Measurements from ENCODE around the gene SCUBE1. TPM values are rescaled to one million over a fixed set of nuclear protein-coding genes. Genes with fewer than 3 reads are reported as not detected.

SCUBE1 gene
- total and polyA plus RNA-seq, 2 experiments from 2014 or later = 0.81 to 3.2 TPM

- H3K4me1 ChIP-seq (ENCODE audit: insufficient read depth) = no peaks in the 10 kb centered on the region
- H3K27ac Mint-ChIP-seq = no peak overlapping the region
- peaks cover 26% of the 10 kb centered on the region for H3K27me3 ChIP-seq (ENCODE audit: insufficient read depth)
- no peaks in the 10 kb centered on the region for H3K36me3 Mint-ChIP-seq (ENCODE audit: low read depth)
- H3K27me3 Mint-ChIP-seq (ENCODE audit: insufficient read depth, low read depth, poor library complexity) = peaks cover 30% of the 10 kb centered on the region
- H3K36me3 ChIP-seq (ENCODE audit: insufficient read depth) = no peaks in the 10 kb centered on the region
- DNase-seq (ENCODE audit: low spot score) = no peak
- H2AFZ ChIP-seq = no peak overlapping the region
- H3K9me3 Mint-ChIP-seq = peaks cover 4% of the 10 kb centered on the region; the same call in 1 of the 3 replicates
- peaks cover 5% of the 10 kb centered on the region; the same call in 1 of the 3 replicates for H3K4me1 Mint-ChIP-seq
- no peak for TF ChIP-seq CTCF (conservative IDR thresholded peaks at IDR 0.05; ENCODE audit: low read depth in 2 of 2)
- no peak for TF ChIP-seq REST (IDR thresholded peaks at IDR 0.05; ENCODE audit: unreplicated experiment)
- no peak for TF ChIP-seq NANOG (IDR thresholded peaks at IDR 0.05; ENCODE audit: borderline replicate concordance)
- TF ChIP-seq EZH2phosphoT487 (IDR thresholded peaks at IDR 0.05; ENCODE audit: unreplicated experiment) = no peak
- TF ChIP-seq ZNF114 (CRISPR knock-in tag; IDR thresholded peaks at IDR 0.05) = no peak
- TF ChIP-seq JUNB (IDR thresholded peaks at IDR 0.05; ENCODE audit: unreplicated experiment) = no peak
- no peak for TF ChIP-seq EZH2 (IDR thresholded peaks at IDR 0.05; ENCODE audit: low read depth, unreplicated experiment)
- TF ChIP-seq ZNF331 (CRISPR knock-in tag; IDR thresholded peaks at IDR 0.05; ENCODE audit: low read depth) = no peak
- no peak for TF ChIP-seq CREB1 (CRISPR knock-in tag; IDR thresholded peaks at IDR 0.05; ENCODE audit: low read depth)
- ATAC-seq = no peak
- no peak overlapping the region for H3K27ac ChIP-seq (ENCODE audit: low read depth)
- no peaks in the 10 kb centered on the region for H3K9me2 ChIP-seq (ENCODE audit: insufficient read depth)
- H3K4me3 Mint-ChIP-seq = no peak overlapping the region
- H4K20me1 ChIP-seq (replicated peaks; ENCODE audit: insufficient read depth) = no peaks in the 10 kb centered on the region
- H3K4me3 ChIP-seq = no peak overlapping the region
- H3K79me2 ChIP-seq (replicated peaks; ENCODE audit: insufficient read depth) = no peaks in the 10 kb centered on the region
- no peaks in the 10 kb centered on the region for H3F3A ChIP-seq (replicated peaks; ENCODE audit: low read depth)
- H3K4me2 ChIP-seq = no peak overlapping the region
These were observed 5.2 kb downstream of the SCUBE1 start for GRCh38 chr22:43337946-43338345.

GRCh38 chr22:43337385-43337784 is 5.8 kb downstream of the SCUBE1 start:
- H3K4me1 Mint-ChIP-seq = peaks cover 5% of the 10 kb centered on the region; the same call in 1 of the 3 replicates

More at GRCh38 chr22:43337385-43337784, 5.8 kb downstream of the SCUBE1 start:
- TF ChIP-seq EZH2phosphoT487 (IDR thresholded peaks at IDR 0.05; ENCODE audit: unreplicated experiment) = no peak
- no peaks in the 10 kb centered on the region for H3K79me2 ChIP-seq (replicated peaks; ENCODE audit: insufficient read depth)
- peaks cover 20% of the 10 kb centered on the region for H3K27me3 ChIP-seq (ENCODE audit: insufficient read depth)
- Mint-ChIP-seq H3K36me3 (ENCODE audit: low read depth) (no peaks in the 10 kb centered on the region), H3K4me3 (no peak overlapping the region), H3K9me3 (peaks cover 4% of the 10 kb centered on the region; the same call in 1 of the 3 replicates), H3K27ac (no peak overlapping the region), H3K27me3 (ENCODE audit: insufficient read depth, low read depth, poor library complexity) (peaks cover 28% of the 10 kb centered on the region)
- H3K4me2 ChIP-seq = no peak overlapping the region
- no peaks in the 10 kb centered on the region for H4K20me1 ChIP-seq (replicated peaks; ENCODE audit: insufficient read depth)
- H3K4me1 ChIP-seq (ENCODE audit: insufficient read depth) = no peaks in the 10 kb centered on the region
- H3K9me2 ChIP-seq (ENCODE audit: insufficient read depth) = no peaks in the 10 kb centered on the region
- no peaks in the 10 kb centered on the region for H3F3A ChIP-seq (replicated peaks; ENCODE audit: low read depth)
- no peak overlapping the region for H3K4me3 ChIP-seq
- no peaks in the 10 kb centered on the region for H3K36me3 ChIP-seq (ENCODE audit: insufficient read depth)
- no peak overlapping the region for H2AFZ ChIP-seq
- DNase-seq (ENCODE audit: low spot score) (no peak), ATAC-seq (no peak)
- no peak overlapping the region for H3K27ac ChIP-seq (ENCODE audit: low read depth)
